ENCODE data around the gene NDUFV2. TPM values are rescaled to one million over a fixed set of nuclear protein-coding genes. Genes with fewer than 3 reads are reported as not detected.
A peak's percentile ranks its signal among the peaks of the same experiment; 100 is the strongest.

The NDUFV2 gene
- total and polyA plus RNA-seq, 2 donors, result 168 to 212 TPM

DNA sequence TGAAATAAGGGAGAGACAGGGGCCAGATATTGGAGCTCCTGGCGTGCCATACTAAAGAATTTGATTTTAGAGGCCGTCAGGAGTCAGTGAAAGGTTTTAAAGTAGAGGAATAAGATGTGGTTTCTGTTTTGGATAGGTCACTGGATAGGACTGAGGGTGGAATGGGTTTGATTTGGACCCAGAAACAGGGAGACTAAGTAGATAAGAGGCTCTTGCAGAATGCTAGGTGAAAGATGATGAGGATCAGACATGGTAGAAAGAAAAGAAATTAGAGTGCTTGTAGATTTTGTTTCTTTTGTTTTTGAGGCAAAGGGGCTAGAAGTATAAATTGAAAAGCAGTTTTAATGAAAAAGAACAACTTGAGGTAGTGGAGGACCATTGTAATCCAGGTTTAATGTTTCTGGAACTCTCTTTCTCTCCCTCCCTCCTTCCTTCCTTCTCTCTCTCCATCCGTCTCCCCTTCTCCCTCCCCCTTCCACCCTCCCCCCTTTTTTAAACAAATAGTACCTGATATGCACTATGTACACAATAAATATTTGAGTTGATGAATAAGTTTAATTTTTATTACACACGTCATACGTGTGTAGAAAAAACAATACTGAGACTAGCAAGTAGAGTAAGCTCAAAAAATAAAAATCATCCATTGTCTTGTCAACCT lies 1.9 kb downstream of the NDUFV2 start:
- DNase-seq (ENCODE audit: low read depth in 6 of 9, low spot score in 9 of 9), result no peak
- WGBS, result 35% methylated on average over 5 of the region's 5 CpGs
- Histone ChIP-seq H3K4me1 (ENCODE audit: control insufficient read depth in 2 of 2, insufficient read depth in 2 of 2, low read length in 2 of 2) (peaks cover 21 to 23% of the 10 kb centered on the region in 2 donors), H3K4me3 (ENCODE audit: low read length in 2 of 2) (peak overlapping the region; percentile 75 to 87), H3K27me3 (ENCODE audit: control insufficient read depth in 2 of 2, insufficient read depth in 1 of 2, low read length in 1 of 2) (no peaks in the 10 kb centered on the region), H3K9me3 (ENCODE audit: control insufficient read depth in 2 of 2, insufficient read depth in 1 of 2, low read length in 1 of 2) (no peaks in the 10 kb centered on the region), H3K36me3 (ENCODE audit: control insufficient read depth in 2 of 2, insufficient read depth in 2 of 2, low read length in 1 of 2) (peaks cover 0 to 8% of the 10 kb centered on the region in 2 donors), H3K27ac (ENCODE audit: low read depth in 1 of 2, low read length in 1 of 2) (peak overlapping the region; percentile 64 to 93)

DNA sequence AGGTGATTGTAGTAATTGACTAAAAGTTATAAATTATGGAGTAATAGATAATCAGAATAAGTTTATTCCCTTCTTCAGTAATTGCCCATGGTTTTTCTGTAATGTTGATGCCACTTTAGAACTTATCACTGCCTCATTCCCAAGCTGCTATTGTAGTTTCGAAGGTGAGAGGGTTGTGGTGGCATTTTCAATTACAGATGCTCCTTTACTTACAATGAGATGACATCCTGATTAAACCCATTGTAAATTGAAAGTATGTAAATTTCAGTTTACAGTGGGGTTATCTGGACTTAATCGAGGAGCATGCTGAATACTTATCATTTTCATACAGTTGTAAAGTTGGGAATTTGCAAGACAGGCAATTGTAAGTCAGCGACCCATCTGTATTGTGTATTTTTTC lies 2.9 kb downstream of the NDUFV2 start:
- DNase-seq (ENCODE audit: low read depth in 6 of 9, low spot score in 9 of 9), result no peak
- peaks cover 21 to 23% of the 10 kb centered on the region in 2 donors for H3K4me1 ChIP-seq (ENCODE audit: control insufficient read depth in 2 of 2, insufficient read depth in 2 of 2, low read length in 2 of 2)
- no peak overlapping the region for H3K4me3 ChIP-seq (ENCODE audit: low read length in 2 of 2)
- no peaks in the 10 kb centered on the region for H3K27me3 ChIP-seq (ENCODE audit: control insufficient read depth in 2 of 2, insufficient read depth in 1 of 2, low read length in 1 of 2)
- peaks cover 0 to 8% of the 10 kb centered on the region in 2 donors for H3K36me3 ChIP-seq (ENCODE audit: control insufficient read depth in 2 of 2, insufficient read depth in 2 of 2, low read length in 1 of 2)
- H3K9me3 ChIP-seq (ENCODE audit: control insufficient read depth in 2 of 2, insufficient read depth in 1 of 2, low read length in 1 of 2), result no peaks in the 10 kb centered on the region
- no peak overlapping the region for H3K27ac ChIP-seq (ENCODE audit: low read depth in 1 of 2, low read length in 1 of 2)
- WGBS, result 70% methylated on average over 3 of the region's 3 CpGs

DNA sequence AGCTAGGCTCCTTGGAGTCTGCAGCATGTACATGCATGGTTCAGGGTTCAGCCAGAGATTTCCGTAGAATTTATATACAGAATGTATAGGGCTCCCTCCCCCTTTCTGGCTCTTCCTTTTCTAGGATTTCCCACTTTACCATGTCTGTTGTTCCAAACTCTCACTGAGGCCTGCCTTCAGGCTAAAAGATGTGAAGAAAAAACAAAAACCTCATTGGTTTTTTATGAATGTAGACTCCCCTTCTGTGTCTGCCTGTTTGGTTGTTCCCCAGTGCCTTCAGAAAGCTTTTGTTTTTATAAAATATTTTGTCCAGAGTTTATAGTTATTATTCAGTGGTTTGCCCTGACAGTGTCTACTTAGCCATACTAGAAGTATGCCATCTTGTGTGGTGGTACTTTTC lies 3.6 kb downstream of the NDUFV2 start:
- Histone ChIP-seq H3K27me3 (ENCODE audit: control insufficient read depth in 2 of 2, insufficient read depth in 1 of 2, low read length in 1 of 2) (no peaks in the 10 kb centered on the region), H3K36me3 (ENCODE audit: control insufficient read depth in 2 of 2, insufficient read depth in 2 of 2, low read length in 1 of 2) (peaks cover 0 to 8% of the 10 kb centered on the region in 2 donors), H3K27ac (ENCODE audit: low read depth in 1 of 2, low read length in 1 of 2) (no peak overlapping the region), H3K4me1 (ENCODE audit: control insufficient read depth in 2 of 2, insufficient read depth in 2 of 2, low read length in 2 of 2) (peaks cover 21 to 23% of the 10 kb centered on the region in 2 donors), H3K9me3 (ENCODE audit: control insufficient read depth in 2 of 2, insufficient read depth in 1 of 2, low read length in 1 of 2) (no peaks in the 10 kb centered on the region), H3K4me3 (ENCODE audit: low read length in 2 of 2) (no peak overlapping the region)
- 83% methylated on average over 1 of the region's 1 CpG for WGBS
- no peak for DNase-seq (ENCODE audit: low read depth in 6 of 9, low spot score in 9 of 9)

DNA sequence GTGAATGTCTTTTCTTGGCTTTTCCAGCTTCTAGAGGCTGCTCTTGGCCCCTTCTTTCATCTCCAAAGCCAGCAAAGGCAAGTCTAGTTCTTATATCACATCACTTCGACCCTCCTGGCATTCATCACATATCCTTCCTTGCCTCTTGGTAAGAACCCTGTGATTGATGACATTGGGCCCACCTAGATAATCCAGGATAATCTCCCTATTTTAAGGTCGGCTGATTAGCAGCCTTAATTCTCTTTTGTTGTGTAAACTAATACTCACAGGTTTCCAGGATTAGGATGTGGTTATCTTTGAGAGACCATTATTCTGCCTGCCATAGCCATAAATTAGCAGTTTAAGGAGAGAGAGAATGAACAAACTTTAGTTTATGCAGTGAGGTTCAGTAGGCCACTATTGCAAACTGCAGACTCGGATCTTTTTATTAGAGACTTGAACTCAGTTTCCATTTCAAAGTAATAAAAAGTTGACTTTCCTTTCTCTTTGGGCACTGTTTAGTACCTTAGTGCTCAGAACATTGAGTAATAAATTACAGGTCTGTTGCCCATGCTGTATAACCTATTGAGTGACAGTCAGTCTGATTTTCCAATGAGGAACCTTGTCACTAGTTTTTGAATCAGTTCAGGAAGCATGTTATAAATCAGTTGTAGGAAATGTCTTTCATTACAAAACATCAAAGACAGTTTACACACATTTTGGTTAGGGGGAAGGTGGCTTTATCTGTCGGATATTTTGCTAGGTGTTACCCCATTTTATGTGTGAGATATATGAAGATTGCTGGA lies 4.5 kb downstream of the NDUFV2 start:
- peaks cover 0 to 10% of the 10 kb centered on the region in 2 donors for H3K36me3 ChIP-seq (ENCODE audit: control insufficient read depth in 2 of 2, insufficient read depth in 2 of 2, low read length in 1 of 2)
- no peaks in the 10 kb centered on the region for H3K9me3 ChIP-seq (ENCODE audit: control insufficient read depth in 2 of 2, insufficient read depth in 1 of 2, low read length in 1 of 2)
- WGBS, result 25% methylated on average over 4 of the region's 4 CpGs
- H3K27me3 ChIP-seq (ENCODE audit: control insufficient read depth in 2 of 2, insufficient read depth in 1 of 2, low read length in 1 of 2), result no peaks in the 10 kb centered on the region
- no peak overlapping the region for H3K27ac ChIP-seq (ENCODE audit: low read depth in 1 of 2, low read length in 1 of 2)
- H3K4me3 ChIP-seq (ENCODE audit: low read length in 2 of 2), result no peak overlapping the region
- DNase-seq (ENCODE audit: low read depth in 6 of 9, low spot score in 9 of 9), result no peak
- peaks cover 16 to 18% of the 10 kb centered on the region in 2 donors for H3K4me1 ChIP-seq (ENCODE audit: control insufficient read depth in 2 of 2, insufficient read depth in 2 of 2, low read length in 2 of 2)

DNA sequence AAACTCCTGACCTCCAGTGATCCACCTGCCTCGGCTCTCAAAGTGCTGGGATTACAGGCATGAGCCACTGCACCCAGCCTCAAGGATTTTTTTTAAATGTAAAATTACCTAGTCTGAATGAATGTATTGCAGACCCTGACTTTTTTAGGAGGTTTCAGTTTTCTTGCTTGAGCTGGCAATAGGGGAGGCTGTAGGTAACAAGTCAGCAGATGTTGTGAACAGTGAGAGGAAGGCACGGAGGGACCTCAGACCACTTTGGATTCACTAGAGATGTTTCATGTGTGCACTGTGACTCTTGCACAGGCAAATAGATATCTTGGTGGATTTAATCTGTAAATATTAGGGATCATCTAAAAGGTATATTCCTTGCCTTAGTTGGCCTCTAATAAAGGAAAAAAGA lies 6.4 kb downstream of the NDUFV2 start:
- H3K9me3 ChIP-seq (ENCODE audit: control insufficient read depth in 2 of 2, insufficient read depth in 1 of 2, low read length in 1 of 2), result no peaks in the 10 kb centered on the region
- H3K27me3 ChIP-seq (ENCODE audit: control insufficient read depth in 2 of 2, insufficient read depth in 1 of 2, low read length in 1 of 2), result no peaks in the 10 kb centered on the region
- DNase-seq (ENCODE audit: low read depth in 6 of 9, low spot score in 9 of 9), result no peak
- peaks cover 15 to 17% of the 10 kb centered on the region in 2 donors for H3K4me1 ChIP-seq (ENCODE audit: control insufficient read depth in 2 of 2, insufficient read depth in 2 of 2, low read length in 2 of 2)
- H3K4me3 ChIP-seq (ENCODE audit: low read length in 2 of 2), result no peak overlapping the region
- H3K27ac ChIP-seq (ENCODE audit: low read depth in 1 of 2, low read length in 1 of 2), result no peak overlapping the region
- peaks cover 0 to 16% of the 10 kb centered on the region in 2 donors for H3K36me3 ChIP-seq (ENCODE audit: control insufficient read depth in 2 of 2, insufficient read depth in 2 of 2, low read length in 1 of 2)
- 88% methylated on average over 2 of the region's 2 CpGs for WGBS

DNA sequence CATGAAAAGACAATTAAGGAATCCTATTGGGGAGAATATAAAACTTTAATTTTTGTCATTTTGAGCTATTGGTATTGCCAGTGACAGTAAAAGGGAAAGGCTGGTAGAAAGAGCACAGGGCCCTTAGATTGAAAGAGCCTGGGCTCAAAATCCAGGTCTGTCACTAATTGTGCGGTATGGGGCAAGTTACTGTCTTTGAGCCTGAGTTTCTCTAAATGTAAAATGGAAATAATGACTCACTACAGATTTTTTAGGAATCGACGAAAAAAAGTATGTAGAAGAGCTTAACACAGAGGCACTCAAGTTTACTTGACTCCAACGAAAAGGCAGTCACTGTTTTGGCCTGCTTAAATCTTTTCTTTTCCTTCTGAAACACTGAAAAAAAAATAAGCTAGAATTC lies 7.0 kb downstream of the NDUFV2 start:
- no peak overlapping the region for H3K27ac ChIP-seq (ENCODE audit: low read depth in 1 of 2, low read length in 1 of 2)
- H3K27me3 ChIP-seq (ENCODE audit: control insufficient read depth in 2 of 2, insufficient read depth in 1 of 2, low read length in 1 of 2), result no peaks in the 10 kb centered on the region
- 92% methylated on average over 4 of the region's 4 CpGs for WGBS
- H3K4me3 ChIP-seq (ENCODE audit: low read length in 2 of 2), result no peak overlapping the region
- no peaks in the 10 kb centered on the region for H3K9me3 ChIP-seq (ENCODE audit: control insufficient read depth in 2 of 2, insufficient read depth in 1 of 2, low read length in 1 of 2)
- H3K36me3 ChIP-seq (ENCODE audit: control insufficient read depth in 2 of 2, insufficient read depth in 2 of 2, low read length in 1 of 2), result peaks cover 0 to 16% of the 10 kb centered on the region in 2 donors
- peaks cover 9 to 12% of the 10 kb centered on the region in 2 donors for H3K4me1 ChIP-seq (ENCODE audit: control insufficient read depth in 2 of 2, insufficient read depth in 2 of 2, low read length in 2 of 2)
- no peak for DNase-seq (ENCODE audit: low read depth in 6 of 9, low spot score in 9 of 9)

DNA sequence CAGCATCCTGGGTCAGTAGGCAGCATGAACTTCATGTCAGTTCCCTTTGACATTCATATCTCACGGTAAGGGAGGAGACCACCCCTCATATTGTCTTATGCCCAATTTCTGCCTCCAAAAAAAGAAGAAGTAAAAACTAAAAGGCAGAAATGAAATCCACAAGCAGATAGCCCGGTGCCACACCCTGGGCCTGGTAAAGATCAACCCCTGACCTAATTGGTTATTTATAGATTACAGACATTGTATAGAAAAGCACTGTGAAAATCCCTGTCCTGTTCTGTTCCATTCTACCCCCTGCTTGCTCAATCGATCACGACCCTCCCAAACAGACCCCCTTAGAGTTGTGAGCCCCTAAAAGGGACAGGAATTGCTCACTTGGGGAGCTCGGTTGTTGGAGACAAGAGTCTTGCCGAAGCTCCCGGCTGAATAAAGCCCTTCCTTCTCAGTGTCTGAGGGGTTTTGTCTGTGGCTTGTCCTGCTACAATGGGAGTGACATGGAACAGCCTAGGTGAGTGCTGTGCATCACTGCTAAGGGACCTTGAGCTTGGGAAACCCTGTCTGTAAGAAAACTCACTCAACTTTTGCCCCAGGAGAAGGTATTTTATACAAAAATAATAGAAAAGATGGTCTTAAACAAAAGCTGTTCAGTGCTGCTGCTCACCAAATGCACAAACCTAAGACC lies 11.1 kb downstream of the NDUFV2 start:
- peaks cover 0 to 2% of the 10 kb centered on the region in 2 donors for H3K4me1 ChIP-seq (ENCODE audit: control insufficient read depth in 2 of 2, insufficient read depth in 2 of 2, low read length in 2 of 2)
- H3K36me3 ChIP-seq (ENCODE audit: control insufficient read depth in 2 of 2, insufficient read depth in 2 of 2, low read length in 1 of 2), result peaks cover 0 to 8% of the 10 kb centered on the region in 2 donors
- DNase-seq (ENCODE audit: low read depth in 6 of 9, low spot score in 9 of 9), result no peak
- no peaks in the 10 kb centered on the region for H3K9me3 ChIP-seq (ENCODE audit: control insufficient read depth in 2 of 2, insufficient read depth in 1 of 2, low read length in 1 of 2)
- H3K27ac ChIP-seq (ENCODE audit: low read depth in 1 of 2, low read length in 1 of 2), result no peak overlapping the region
- WGBS, result 89% methylated on average over 7 of the region's 7 CpGs
- no peaks in the 10 kb centered on the region for H3K27me3 ChIP-seq (ENCODE audit: control insufficient read depth in 2 of 2, insufficient read depth in 1 of 2, low read length in 1 of 2)
- no peak overlapping the region for H3K4me3 ChIP-seq (ENCODE audit: low read length in 2 of 2)

DNA sequence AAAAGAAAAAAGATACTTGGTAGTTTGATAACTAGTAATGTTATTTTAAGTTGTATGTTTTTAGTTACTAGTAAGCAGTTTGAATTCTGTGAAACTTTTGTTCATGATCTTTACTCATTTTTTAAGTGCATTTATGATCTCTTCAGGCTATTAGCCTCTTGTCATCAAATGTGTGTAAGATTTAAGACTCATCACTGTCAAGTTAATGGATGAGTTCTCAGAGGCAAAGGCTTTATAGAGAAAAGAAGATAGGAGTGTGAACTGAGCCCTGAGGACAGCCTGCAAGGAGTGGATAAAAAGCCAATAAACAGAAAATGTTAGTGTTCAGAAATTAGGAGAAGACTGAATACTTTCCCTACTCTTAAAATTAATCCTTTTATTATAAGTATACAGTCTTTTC lies 13.5 kb downstream of the NDUFV2 start:
- H3K36me3 ChIP-seq (ENCODE audit: control insufficient read depth in 2 of 2, insufficient read depth in 2 of 2, low read length in 1 of 2), result peaks cover 0 to 21% of the 10 kb centered on the region in 2 donors
- no peak overlapping the region for H3K27ac ChIP-seq (ENCODE audit: low read depth in 1 of 2, low read length in 1 of 2)
- no peak overlapping the region for H3K4me3 ChIP-seq (ENCODE audit: low read length in 2 of 2)
- no peaks in the 10 kb centered on the region for H3K9me3 ChIP-seq (ENCODE audit: control insufficient read depth in 2 of 2, insufficient read depth in 1 of 2, low read length in 1 of 2)
- peaks cover 0 to 2% of the 10 kb centered on the region in 2 donors for H3K4me1 ChIP-seq (ENCODE audit: control insufficient read depth in 2 of 2, insufficient read depth in 2 of 2, low read length in 2 of 2)
- H3K27me3 ChIP-seq (ENCODE audit: control insufficient read depth in 2 of 2, insufficient read depth in 1 of 2, low read length in 1 of 2), result no peaks in the 10 kb centered on the region
- DNase-seq (ENCODE audit: low read depth in 6 of 9, low spot score in 9 of 9), result no peak

Measured in thymus (tissue), 11 donors.